GM12875 (cell line): ENCODE measurements around the gene DENND1A.

ENCODE experiments used
- H3K4me3 ChIP-seq: one replicate; pipeline ENCODE4 v1.5.1; 2011; ENCODE audit warnings: low read depth, low read length, control low read depth
- TF ChIP-seq, protein P1 (sequence below): IDR thresholded peaks from 2 replicates; pipeline ENCODE4 v1.5.1; 2011; ENCODE audit warnings: low read depth, mild to moderate bottlenecking, control low read depth, inconsistent platforms, low read length, moderate library complexity, borderline replicate concordance; ENCODE audit not compliant: insufficient read depth

The DENND1A gene

DNA sequence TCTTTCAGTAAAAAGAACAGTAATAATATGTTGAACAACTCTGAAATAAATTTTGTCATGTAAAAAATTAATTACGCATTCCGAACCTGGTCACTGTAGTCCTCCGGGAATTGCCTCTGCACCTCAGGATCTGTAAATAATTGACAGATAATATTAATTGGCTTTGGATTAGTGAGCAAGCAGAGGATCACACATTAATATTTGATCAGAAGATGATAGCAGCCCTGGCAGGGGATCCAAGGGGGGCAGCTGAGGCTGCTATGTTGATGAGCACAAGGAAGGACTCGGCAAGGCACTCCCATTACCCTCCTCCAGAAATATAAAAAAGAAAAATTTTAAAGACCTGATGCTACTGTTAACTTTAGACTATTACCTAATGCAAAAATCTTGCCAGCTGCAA is 137.4 kb downstream of the DENND1A start:
- no peak overlapping the region for H3K4me3 ChIP-seq
- TF ChIP-seq, protein P1, sequence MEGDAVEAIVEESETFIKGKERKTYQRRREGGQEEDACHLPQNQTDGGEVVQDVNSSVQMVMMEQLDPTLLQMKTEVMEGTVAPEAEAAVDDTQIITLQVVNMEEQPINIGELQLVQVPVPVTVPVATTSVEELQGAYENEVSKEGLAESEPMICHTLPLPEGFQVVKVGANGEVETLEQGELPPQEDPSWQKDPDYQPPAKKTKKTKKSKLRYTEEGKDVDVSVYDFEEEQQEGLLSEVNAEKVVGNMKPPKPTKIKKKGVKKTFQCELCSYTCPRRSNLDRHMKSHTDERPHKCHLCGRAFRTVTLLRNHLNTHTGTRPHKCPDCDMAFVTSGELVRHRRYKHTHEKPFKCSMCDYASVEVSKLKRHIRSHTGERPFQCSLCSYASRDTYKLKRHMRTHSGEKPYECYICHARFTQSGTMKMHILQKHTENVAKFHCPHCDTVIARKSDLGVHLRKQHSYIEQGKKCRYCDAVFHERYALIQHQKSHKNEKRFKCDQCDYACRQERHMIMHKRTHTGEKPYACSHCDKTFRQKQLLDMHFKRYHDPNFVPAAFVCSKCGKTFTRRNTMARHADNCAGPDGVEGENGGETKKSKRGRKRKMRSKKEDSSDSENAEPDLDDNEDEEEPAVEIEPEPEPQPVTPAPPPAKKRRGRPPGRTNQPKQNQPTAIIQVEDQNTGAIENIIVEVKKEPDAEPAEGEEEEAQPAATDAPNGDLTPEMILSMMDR: no peak

- TF ChIP-seq, protein P1: no peak
Measured at GRCh38 chr9:123789554-123790292, 140.2 kb downstream of the DENND1A start.

GRCh38 chr9:123787416-123787815 is 142.5 kb downstream of the DENND1A start:
- TF ChIP-seq, protein P1: no peak
- no peak overlapping the region for H3K4me3 ChIP-seq

More at GRCh38 chr9:123789554-123790292, 140.2 kb downstream of the DENND1A start:
- H3K4me3 ChIP-seq: no peak overlapping the region

- TF ChIP-seq, protein P1: no peak
- no peak overlapping the region for H3K4me3 ChIP-seq
Measured at GRCh38 chr9:123784518-123784917, 145.4 kb downstream of the DENND1A start.

GRCh38 chr9:123778232-123778902 is 151.6 kb downstream of the DENND1A start:
- H3K4me3 ChIP-seq: no peak overlapping the region

GRCh38 chr9:123776708-123777537 is 153.0 kb downstream of the DENND1A start:
- TF ChIP-seq, protein P1: no peak
- no peak overlapping the region for H3K4me3 ChIP-seq

More at GRCh38 chr9:123778232-123778902, 151.6 kb downstream of the DENND1A start:
- TF ChIP-seq, protein P1: no peak
